Measurements from ENCODE around the gene CLEC19A. TPM values are rescaled to one million over a fixed set of nuclear protein-coding genes. Genes with fewer than 3 reads are reported as not detected.
"Not testable (repeated sequence)": the region's sequence is repeated elsewhere in the genome, so short reads cannot be mapped to it uniquely, and the experiment has no call there.

The CLEC19A gene
- total RNA-seq, 1 experiment from 2014 or later: not detected

GRCh38 chr16:19314718-19315425 is 29.3 kb downstream of the CLEC19A start:
- H3K27me3 Mint-ChIP-seq (ENCODE audit: insufficient read depth, unreplicated experiment): no peaks in the 10 kb centered on the region
- no peaks in the 10 kb centered on the region for H3K27me3 ChIP-seq (replicated peaks; ENCODE audit: control insufficient read depth, insufficient read depth, low read length)
- TF ChIP-seq CTCF (IDR thresholded peaks at IDR 0.05; ENCODE audit: insufficient read depth in 1 of 2, low read depth in 1 of 2, low read length in 1 of 2, severe bottlenecking in 1 of 2, unreplicated experiment in 1 of 2): no peak
- no peak overlapping the region for H3K27ac Mint-ChIP-seq (ENCODE audit: unreplicated experiment)
- no peak for DNase-seq
- no peaks in the 10 kb centered on the region for H3K36me3 Mint-ChIP-seq (ENCODE audit: insufficient read depth, unreplicated experiment)
- POLR2A ChIA-PET: no interaction called here
- no peaks in the 10 kb centered on the region for H3K4me1 Mint-ChIP-seq (ENCODE audit: low read depth, unreplicated experiment)
- intact Hi-C loops (cut with micrococcal nuclease; ENCODE audit: unreplicated experiment): no loop called here
- H3K36me3 ChIP-seq (ENCODE audit: control insufficient read depth, insufficient read depth, low read length): no peaks in the 10 kb centered on the region
- no TSS peak for BruUV-seq (replicated peaks)
- H3K9me3 ChIP-seq: no peaks in the 10 kb centered on the region
- CTCF ChIA-PET: no interaction called here
- peaks cover 8% of the 10 kb centered on the region for H3K9me3 Mint-ChIP-seq (ENCODE audit: unreplicated experiment)
- H3K4me1 ChIP-seq: no peaks in the 10 kb centered on the region
- H3K4me3 ChIP-seq (ENCODE audit: low read depth, low read length): no peak overlapping the region
- no peak overlapping the region for H3K4me3 Mint-ChIP-seq (ENCODE audit: unreplicated experiment)

DNA sequence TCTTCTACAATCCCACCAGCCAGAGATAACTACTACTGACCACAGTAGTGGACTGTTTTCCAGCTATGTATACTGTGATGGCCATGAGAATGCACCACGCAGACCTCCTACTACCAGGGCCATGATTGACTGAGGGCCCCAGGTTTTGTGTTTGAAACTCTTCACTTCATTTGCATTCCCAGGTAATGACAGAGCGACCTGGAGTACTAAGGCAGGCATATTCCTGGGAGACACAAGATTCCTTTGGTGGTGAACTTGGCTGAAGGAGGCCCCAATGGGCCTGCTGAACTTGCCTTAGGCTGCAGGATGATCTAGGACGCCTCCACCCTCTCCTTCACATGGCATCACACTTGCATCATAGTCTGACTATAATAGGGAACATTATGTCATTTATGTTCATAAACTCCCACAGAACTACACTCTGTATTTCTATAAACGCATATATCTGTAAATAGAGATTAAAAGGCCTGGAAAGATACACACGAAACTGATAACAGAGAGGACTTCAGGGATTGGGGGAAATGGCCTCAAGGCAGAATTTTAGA is 30.4 kb downstream of the CLEC19A start:
- TF ChIP-seq CTCF (IDR thresholded peaks at IDR 0.05; ENCODE audit: insufficient read depth in 1 of 2, low read depth in 1 of 2, low read length in 1 of 2, severe bottlenecking in 1 of 2, unreplicated experiment in 1 of 2): no peak
- intact Hi-C loops (cut with micrococcal nuclease; ENCODE audit: unreplicated experiment): no loop called here
- H3K9me3 Mint-ChIP-seq (ENCODE audit: unreplicated experiment): peaks cover 8% of the 10 kb centered on the region
- DNase-seq: no peak
- ChIA-PET CTCF (no interaction called here), POLR2A (interaction anchor here (0.7 kb wide), 1 partner anchor 19 kb away, joined by 3 read pairs; no protein-coding TSS in a partner anchor)
- Histone ChIP-seq H3K36me3 (ENCODE audit: control insufficient read depth, insufficient read depth, low read length) (no peaks in the 10 kb centered on the region), H3K4me1 (no peaks in the 10 kb centered on the region), H3K27me3 (replicated peaks; ENCODE audit: control insufficient read depth, insufficient read depth, low read length) (no peaks in the 10 kb centered on the region), H3K9me3 (no peaks in the 10 kb centered on the region), H3K4me3 (ENCODE audit: low read depth, low read length) (no peak overlapping the region)
- no peak overlapping the region for H3K27ac Mint-ChIP-seq (ENCODE audit: unreplicated experiment)
- BruUV-seq (replicated peaks): no TSS peak
- H3K36me3 Mint-ChIP-seq (ENCODE audit: insufficient read depth, unreplicated experiment): no peaks in the 10 kb centered on the region
- H3K4me3 Mint-ChIP-seq (ENCODE audit: unreplicated experiment): no peak overlapping the region
- no peaks in the 10 kb centered on the region for H3K4me1 Mint-ChIP-seq (ENCODE audit: low read depth, unreplicated experiment)
- H3K27me3 Mint-ChIP-seq (ENCODE audit: insufficient read depth, unreplicated experiment): no peaks in the 10 kb centered on the region

DNA sequence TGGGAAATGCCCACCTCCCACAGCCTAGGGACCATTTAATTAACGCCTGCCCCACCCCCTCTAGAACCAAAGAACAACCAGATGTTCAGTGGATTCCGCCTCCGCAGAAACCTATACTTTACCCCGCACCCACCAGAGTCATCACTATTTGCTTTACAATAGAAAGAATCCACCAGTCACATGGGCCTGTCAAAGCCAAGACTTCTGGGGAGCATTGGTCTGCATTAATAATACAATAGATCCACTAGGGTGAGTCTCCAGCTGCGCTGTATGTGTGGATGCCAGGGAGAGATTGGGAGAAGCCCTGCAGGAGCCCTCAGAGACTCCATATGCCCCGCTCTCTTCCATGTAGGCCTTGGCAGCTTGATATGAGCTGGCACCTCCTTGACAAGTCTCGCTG is 31.3 kb downstream of the CLEC19A start:
- TF ChIP-seq CTCF (IDR thresholded peaks at IDR 0.05; ENCODE audit: insufficient read depth in 1 of 2, low read depth in 1 of 2, low read length in 1 of 2, severe bottlenecking in 1 of 2, unreplicated experiment in 1 of 2): no peak
- no peaks in the 10 kb centered on the region for H3K4me1 ChIP-seq
- H3K27me3 ChIP-seq (replicated peaks; ENCODE audit: control insufficient read depth, insufficient read depth, low read length): no peaks in the 10 kb centered on the region
- BruUV-seq (replicated peaks): no TSS peak
- POLR2A ChIA-PET: interaction anchor here (0.7 kb wide), 1 partner anchor 20 kb away, joined by 3 read pairs; no protein-coding TSS in a partner anchor
- no peak for DNase-seq
- Mint-ChIP-seq H3K36me3 (ENCODE audit: insufficient read depth, unreplicated experiment) (no peaks in the 10 kb centered on the region), H3K27me3 (ENCODE audit: insufficient read depth, unreplicated experiment) (peaks cover 4% of the 10 kb centered on the region), H3K27ac (ENCODE audit: unreplicated experiment) (no peak overlapping the region), H3K9me3 (ENCODE audit: unreplicated experiment) (peaks cover 8% of the 10 kb centered on the region), H3K4me1 (ENCODE audit: low read depth, unreplicated experiment) (no peaks in the 10 kb centered on the region), H3K4me3 (ENCODE audit: unreplicated experiment) (no peak overlapping the region)
- CTCF ChIA-PET: no interaction called here
- H3K36me3 ChIP-seq (ENCODE audit: control insufficient read depth, insufficient read depth, low read length): no peaks in the 10 kb centered on the region
- no peak overlapping the region for H3K4me3 ChIP-seq (ENCODE audit: low read depth, low read length)
- intact Hi-C loops (cut with micrococcal nuclease; ENCODE audit: unreplicated experiment): no loop called here
- no peaks in the 10 kb centered on the region for H3K9me3 ChIP-seq

DNA sequence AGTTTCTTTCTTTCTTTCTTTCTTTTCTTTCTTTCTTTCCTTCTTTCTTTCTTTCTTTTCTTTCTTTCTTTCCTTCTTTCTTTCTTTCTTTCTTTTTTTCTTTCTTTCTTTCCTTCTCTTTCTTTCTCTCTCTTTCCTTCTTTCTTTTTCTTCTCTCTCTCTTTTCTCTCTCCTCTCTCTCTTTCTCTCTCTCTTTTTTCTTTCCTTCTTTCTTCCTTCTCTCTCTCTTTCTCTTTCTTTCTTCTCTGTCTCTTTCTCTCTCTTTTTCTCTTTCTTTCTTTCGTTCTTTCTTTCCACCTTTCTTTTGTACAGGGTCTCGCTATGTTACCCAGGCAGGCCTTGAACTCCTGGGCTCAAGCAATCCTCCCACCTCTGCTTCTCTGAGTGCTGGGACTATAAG is 35.7 kb downstream of the CLEC19A start:
- H3K4me3 ChIP-seq (ENCODE audit: low read depth, low read length); BruUV-seq (replicated peaks); intact Hi-C loops (cut with micrococcal nuclease; ENCODE audit: unreplicated experiment); H3K27ac Mint-ChIP-seq (ENCODE audit: unreplicated experiment); H3K4me1 ChIP-seq; DNase-seq; H3K4me3 Mint-ChIP-seq (ENCODE audit: unreplicated experiment); CTCF ChIA-PET; H3K36me3 ChIP-seq (ENCODE audit: control insufficient read depth, insufficient read depth, low read length); H3K27me3 ChIP-seq (replicated peaks; ENCODE audit: control insufficient read depth, insufficient read depth, low read length); H3K9me3 Mint-ChIP-seq (ENCODE audit: unreplicated experiment); POLR2A ChIA-PET; H3K27me3 Mint-ChIP-seq (ENCODE audit: insufficient read depth, unreplicated experiment); H3K36me3 Mint-ChIP-seq (ENCODE audit: insufficient read depth, unreplicated experiment); H3K4me1 Mint-ChIP-seq (ENCODE audit: low read depth, unreplicated experiment); H3K9me3 ChIP-seq: not testable (repeated sequence)
